Breast epithelium (tissue), 3 donors: ENCODE data around the gene SSB.

Experiments
- CTCF ChIP-seq, 3 donors: fragments of 450-650 bp; IDR thresholded peaks; one replicate each; pipeline ENCODE4 v1.5.1; 2016 to 2017; ENCODE audit warnings: antibody characterized with exemption in 3 of 3, mild to moderate bottlenecking in 3 of 3, moderate library complexity in 3 of 3
- POLR2AphosphoS5 ChIP-seq, 3 donors: sonication (generic); formaldehyde crosslinking; IDR thresholded peaks; one replicate each; pipeline ENCODE4 v1.6.1; 2017; ENCODE audit warnings: antibody characterized with exemption in 3 of 3

- no peak for TF ChIP-seq CTCF (IDR thresholded peaks at IDR 0.05)
- no peak for TF ChIP-seq POLR2AphosphoS5 (IDR thresholded peaks at IDR 0.05)
Measured at GRCh38 chr2:169860149-169860548, 61.5 kb downstream of the SSB start.
